NCI-H2196 (cell line): ENCODE measurements around the gene INPP4B.

Source experiments
- DNase-seq: peaks from one replicate; lab custom pipeline; 2025; ENCODE audit not compliant: unreplicated experiment; lab: John Stamatoyannopoulos, UW

The INPP4B gene

GRCh38 chr4:142383800-142384470, 462.2 kb downstream of the INPP4B start:
- DNase-seq, result no peak

DNA sequence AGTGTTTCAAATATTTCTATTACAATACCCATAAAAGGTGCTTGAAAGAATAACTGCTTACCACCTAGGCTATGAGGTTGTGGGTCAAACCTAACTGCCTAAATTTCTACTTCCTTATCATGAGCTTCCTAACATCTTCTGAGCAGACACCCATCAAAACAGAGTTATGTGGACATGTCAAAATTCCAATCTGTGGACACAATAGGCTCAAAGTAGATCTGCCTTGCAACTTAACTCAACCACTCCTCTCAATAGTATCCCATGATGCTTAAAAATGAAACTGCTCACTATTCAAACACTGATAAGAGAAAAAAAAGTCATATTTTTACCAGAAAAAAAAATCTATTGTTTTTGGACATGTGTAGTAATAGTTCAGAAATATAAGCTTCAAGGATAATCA, 462.7 kb downstream of the INPP4B start:
- DNase-seq, result no peak

DNA sequence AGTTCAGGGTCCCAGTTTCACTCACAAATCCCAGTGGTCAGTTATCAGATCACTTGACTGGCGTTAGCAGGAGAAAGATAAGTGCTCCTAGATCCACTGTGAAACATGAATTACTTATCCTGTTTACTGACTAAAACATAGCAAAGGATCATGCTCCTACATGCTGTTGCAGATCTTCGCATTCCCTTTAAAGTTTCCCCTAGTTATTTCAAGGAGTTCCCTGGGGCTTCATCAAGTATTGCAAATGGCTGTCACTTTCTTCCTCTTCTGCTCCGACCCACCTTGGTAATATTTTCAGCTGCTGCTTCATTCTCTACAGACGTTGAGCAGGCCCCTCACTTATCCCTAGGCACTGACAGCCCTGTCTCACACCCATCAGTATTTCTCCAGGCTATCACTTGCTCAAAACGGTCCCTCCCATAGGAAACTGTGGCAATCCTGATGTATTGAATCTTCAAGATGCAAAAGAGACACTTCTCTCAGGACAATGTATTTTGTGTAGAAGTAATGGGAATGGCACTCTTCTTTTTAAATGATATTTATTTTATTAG, 466.0 kb downstream of the INPP4B start:
- no peak for DNase-seq

- DNase-seq, result no peak
These were observed 466.6 kb downstream of the INPP4B start for GRCh38 chr4:142379277-142380051.

- DNase-seq, result no peak
These were observed 467.9 kb downstream of the INPP4B start for GRCh38 chr4:142378179-142378578.

- no peak for DNase-seq
These were observed 468.6 kb downstream of the INPP4B start for GRCh38 chr4:142377342-142378091.

GRCh38 chr4:142376204-142376603, 469.9 kb downstream of the INPP4B start:
- DNase-seq, result no peak

- DNase-seq, result no peak
These were observed 472.5 kb downstream of the INPP4B start for GRCh38 chr4:142373610-142374009.

DNA sequence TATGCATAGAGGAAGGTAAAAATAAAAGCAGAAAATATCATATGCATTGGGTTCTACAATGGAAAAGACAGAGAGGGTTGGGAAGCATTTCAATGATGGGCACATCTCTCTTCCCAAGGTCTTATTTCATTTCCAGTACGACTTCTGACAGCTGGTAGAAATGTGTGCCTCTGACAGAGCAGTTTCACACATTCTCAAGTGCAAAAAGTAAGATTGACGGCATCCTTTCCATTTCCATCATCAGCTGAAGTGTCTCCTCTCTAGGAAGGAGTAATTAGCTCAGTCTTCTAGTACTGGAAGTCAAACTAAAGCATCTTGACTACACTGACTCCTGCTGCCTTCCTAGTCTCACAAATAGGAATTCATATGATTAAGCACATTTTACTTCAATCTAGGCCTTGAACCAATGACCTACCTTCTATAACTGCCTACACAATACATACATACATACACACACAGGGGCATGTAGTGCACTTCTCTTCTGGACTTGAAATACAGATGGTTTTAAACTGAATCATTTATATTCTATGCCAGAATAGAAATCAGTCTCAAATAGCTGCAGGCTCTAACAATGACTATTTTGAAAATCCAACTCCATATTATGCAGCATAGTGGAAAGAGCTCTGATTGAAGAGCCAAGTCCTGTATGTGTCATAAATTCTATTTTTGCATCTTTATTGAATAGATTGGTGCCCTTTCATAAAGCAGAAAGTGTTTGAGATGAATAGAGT, 473.4 kb downstream of the INPP4B start:
- no peak for DNase-seq

- no peak for DNase-seq
These were observed 477.0 kb downstream of the INPP4B start for GRCh38 chr4:142369141-142369540.

- no peak for DNase-seq
These were observed 478.5 kb downstream of the INPP4B start for GRCh38 chr4:142367418-142368180.

DNA sequence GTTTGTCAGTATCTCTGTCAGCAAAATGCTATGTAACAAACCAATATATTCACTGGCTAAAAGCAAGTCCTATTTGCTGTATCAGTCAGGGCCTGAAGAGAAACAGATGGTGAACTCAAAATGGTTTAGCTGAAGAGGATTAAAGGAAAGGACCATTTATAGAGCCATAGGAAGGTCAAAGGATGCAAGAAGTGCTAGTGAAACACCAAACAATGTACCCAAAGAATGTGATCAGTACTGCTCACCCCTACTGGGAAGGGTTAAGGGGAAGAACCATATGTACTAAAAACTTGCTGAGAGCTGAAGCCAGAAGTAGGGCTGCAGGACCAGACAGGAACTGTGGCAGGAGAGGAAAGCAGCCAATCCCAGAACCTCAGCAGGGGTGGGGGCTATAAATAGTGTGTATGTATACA, 479.3 kb downstream of the INPP4B start:
- DNase-seq, result no peak

GRCh38 chr4:142365391-142365790, 480.7 kb downstream of the INPP4B start:
- no peak for DNase-seq

- DNase-seq, result no peak
These were observed 482.4 kb downstream of the INPP4B start for GRCh38 chr4:142363686-142364085.

- DNase-seq, result no peak
These were observed 484.1 kb downstream of the INPP4B start for GRCh38 chr4:142361981-142362380.

- no peak for DNase-seq
These were observed 485.4 kb downstream of the INPP4B start for GRCh38 chr4:142360657-142361056.

- peak; percentile 1 for DNase-seq
These were observed 487.4 kb downstream of the INPP4B start for GRCh38 chr4:142358656-142359055.

- DNase-seq, result no peak
These were observed 489.3 kb downstream of the INPP4B start for GRCh38 chr4:142356801-142357200.

GRCh38 chr4:142356118-142356759, 489.9 kb downstream of the INPP4B start:
- DNase-seq, result no peak
